ENCODE results near the gene HLA-DPB1.

DNA sequence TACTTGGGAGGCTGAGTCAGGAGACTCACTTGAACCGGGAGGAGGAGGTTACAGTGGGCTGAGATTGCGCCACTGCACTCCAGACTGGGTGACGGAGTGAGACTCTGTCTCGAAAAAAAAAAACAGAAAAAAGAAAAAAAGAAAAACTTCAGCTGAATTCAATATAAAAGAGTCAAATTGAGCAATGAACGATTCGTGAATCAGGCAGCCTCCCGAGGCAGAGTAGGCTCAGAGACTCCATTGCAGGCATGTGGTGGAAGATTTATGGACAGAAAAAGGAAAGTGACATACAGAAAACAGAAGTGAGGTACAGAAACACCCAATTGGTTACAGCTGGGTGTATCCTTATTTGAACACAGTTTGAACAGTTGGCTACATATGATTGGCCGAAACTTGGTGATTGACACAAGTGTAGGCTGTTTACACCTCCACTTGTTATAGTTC is 56.3 kb downstream of the HLA-DPB1 start:
- TF ChIP-seq, protein P1, sequence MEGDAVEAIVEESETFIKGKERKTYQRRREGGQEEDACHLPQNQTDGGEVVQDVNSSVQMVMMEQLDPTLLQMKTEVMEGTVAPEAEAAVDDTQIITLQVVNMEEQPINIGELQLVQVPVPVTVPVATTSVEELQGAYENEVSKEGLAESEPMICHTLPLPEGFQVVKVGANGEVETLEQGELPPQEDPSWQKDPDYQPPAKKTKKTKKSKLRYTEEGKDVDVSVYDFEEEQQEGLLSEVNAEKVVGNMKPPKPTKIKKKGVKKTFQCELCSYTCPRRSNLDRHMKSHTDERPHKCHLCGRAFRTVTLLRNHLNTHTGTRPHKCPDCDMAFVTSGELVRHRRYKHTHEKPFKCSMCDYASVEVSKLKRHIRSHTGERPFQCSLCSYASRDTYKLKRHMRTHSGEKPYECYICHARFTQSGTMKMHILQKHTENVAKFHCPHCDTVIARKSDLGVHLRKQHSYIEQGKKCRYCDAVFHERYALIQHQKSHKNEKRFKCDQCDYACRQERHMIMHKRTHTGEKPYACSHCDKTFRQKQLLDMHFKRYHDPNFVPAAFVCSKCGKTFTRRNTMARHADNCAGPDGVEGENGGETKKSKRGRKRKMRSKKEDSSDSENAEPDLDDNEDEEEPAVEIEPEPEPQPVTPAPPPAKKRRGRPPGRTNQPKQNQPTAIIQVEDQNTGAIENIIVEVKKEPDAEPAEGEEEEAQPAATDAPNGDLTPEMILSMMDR (IDR thresholded peaks at IDR 0.05): no peak
- TF ChIP-seq POLR2A (IDR thresholded peaks at IDR 0.05) (no peak), POLR2AphosphoS5 (IDR thresholded peaks at IDR 0.05) (no peak)
